NCI-H1105 (cell line): ENCODE measurements around the gene SH3PXD2A.

Source experiments
- DNase-seq: peaks from one replicate; lab custom pipeline; 2025; lab: John Stamatoyannopoulos, UW

Gene SH3PXD2A

DNA sequence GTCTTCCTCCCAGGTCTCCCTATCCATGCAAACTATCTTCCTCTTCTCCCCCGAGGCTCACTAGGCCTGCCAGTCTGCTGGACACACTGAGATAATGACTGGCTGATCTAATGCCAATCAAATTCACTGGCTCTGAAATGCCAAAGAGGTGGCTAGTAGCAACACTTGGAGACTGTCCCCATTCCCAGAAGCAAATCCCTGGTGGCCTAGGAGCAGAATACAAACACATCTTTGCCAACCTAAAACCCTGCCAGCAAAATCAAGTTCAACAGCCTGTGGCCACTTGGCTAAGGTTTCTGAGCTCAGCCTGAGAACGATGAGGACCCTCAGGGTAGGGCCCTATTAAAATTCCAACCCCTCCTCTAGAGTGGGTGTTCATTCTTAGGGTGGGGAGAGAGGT, 46.6 kb downstream of the SH3PXD2A start:
- DNase-seq = no peak

DNA sequence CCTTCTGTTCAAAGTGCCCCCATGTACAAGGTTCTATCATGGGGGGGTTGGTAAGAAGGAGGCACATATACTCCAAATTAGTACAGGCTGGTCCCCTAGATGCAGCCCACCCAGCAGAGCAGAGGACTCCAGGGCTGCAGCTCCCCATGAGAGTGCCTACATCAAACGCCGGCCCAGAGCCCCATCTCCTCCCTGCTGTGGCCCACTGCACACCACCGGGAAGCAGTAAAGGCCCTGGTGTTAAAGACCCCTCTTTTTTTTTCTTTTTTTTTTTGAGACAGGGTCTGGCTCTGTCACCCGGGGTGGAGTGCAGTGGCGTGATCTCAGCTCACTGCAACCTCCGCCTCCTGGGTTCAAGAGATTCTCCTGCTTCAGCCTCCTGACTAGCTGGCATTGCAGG, 47.4 kb downstream of the SH3PXD2A start:
- no peak for DNase-seq

DNA sequence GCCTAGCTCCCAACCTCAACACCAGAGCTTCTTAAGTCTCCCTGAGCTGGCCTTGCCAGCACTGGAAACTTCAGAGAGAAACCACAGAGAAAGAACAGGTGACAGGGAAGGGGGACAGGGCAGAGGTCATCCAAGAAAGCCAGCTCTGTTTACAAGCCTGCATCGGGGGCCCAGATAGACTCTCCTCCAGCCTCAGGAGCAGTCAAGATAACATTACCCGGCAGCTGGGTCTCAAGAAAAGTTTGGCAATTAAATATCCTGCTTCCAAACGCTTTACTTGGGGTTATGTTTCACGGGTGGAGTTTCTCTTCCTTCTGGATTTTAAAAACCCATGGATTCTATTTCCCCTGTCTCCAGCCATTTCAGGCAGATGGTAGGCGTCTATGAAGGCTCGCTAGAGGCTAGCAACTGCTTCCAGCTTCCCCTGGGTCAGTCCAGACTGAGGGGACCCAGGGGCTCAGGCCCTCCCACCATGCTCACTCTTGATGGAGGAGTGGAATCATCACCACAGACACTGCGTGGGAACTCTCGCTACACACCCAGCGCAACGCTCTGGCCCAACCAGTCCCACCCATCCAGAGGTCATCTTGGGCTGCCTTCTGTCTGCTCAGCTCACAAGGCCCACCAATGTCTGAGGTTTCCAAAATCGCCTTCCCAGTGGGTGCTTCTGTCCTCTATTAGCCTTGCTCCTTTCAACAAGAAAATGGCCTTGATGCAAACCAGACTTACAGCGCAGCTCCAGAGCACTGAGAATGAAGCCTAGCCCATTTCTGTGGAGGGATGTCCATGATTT, 48.8 kb downstream of the SH3PXD2A start:
- no peak for DNase-seq

DNA sequence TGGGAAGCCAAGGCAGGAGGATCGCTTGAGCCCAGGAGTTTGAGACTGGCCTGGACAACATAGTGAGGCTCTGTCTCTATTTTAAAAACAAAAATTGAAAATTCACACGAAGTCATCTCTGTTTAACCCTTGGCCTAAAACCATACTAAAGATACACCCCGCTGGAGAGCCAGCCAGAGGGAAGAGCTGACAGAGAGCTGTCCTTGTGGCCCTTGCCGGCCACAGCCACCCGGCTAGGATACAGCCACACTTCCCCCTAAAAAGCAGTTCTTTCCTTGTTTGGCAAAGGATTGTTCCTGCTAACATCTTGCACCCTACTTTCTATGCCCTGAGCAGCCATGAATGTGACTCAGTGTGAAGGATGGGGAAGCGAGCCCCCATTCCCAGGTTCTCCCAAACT, 49.6 kb downstream of the SH3PXD2A start:
- no peak for DNase-seq

DNA sequence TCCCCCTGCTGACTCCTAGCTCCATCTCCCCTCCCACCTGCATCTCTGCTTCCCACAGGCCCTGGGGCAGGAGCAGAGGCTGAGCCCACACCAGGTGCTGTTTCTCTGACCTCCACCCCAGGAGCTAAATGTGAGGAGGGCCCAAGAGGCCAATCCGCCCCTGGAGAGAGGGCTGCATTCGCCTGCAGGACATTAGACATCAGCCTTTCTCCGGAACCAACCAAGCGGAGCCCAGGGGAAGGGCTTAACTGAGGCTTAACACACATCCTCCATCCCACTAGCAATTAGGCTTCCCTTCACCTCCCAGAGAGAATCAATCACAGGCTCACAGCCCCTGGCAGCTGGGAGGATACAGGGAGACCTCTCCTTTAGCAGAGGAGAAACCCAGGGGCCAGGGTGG, 50.5 kb downstream of the SH3PXD2A start:
- DNase-seq = no peak

DNA sequence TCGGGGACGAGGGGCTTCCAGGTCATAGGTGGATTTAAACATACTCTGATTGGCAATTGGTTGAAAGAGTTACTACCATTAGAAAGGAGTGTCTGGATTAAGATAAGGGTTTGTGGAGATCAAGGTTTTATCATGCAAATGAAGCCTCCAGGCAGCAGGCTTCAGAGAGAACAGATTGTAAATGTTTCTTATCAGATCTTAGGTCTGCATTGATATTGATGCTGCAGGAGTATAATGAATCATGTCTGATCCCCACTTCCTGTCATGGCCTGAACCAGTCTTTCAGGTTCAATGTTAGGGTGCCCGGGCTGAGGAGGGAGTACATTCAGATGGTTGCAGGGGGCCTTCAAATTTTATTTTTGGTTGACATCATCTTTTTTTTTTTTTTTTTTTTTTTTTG, 51.4 kb downstream of the SH3PXD2A start:
- no peak for DNase-seq

DNA sequence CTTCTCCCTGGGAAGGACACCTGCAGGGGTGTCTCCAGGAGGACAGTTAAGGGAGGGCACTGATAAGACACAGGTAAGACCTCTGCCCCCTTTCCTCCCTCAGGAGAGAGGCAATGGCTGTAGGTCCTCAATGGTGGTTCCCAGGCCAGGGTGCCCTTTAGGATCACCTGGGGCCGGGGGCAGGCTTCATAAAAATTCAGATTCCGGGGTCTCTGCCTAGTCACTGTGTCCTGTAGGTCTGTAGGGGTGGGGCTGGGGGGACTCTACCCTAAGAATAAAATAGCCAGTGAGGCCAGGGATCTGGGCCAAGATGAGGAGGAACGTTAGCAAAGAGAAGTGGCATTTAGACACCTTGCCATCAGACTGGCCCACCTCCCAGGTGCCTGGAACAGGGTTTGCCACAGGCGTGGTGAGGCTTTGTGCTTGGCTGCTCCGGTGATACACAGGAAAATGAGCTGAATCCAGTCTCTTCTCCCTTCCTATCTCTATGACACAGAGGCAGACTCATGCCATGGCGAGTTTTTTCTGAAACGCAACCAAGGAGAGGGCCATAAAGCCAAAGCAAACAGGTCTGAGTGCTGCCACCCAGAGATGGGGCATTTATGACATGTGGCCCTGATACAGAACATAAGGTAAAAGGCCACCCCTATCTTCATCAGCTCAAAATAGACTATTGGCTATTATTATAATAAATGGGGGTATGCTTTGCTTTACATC, 52.6 kb downstream of the SH3PXD2A start:
- no peak for DNase-seq

DNA sequence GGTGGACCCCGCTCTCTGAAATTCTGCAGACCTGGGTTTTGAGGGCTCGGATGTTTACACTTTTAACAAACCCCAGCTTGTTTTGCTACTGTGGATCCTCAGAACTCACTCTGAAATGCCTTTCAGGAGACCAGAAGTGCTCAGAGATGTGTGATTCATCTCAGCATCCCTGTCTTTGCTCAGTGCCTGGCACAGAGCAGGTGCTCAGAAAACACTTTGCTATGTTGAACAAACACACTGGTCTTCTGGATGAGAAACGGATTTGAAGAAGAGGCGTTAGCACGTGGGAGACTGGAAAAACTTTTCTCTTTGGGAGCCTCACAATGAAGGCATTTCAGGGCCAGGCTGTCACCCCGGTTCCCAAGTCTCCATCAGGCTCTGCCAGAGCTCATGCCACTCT, 53.3 kb downstream of the SH3PXD2A start:
- no peak for DNase-seq

DNA sequence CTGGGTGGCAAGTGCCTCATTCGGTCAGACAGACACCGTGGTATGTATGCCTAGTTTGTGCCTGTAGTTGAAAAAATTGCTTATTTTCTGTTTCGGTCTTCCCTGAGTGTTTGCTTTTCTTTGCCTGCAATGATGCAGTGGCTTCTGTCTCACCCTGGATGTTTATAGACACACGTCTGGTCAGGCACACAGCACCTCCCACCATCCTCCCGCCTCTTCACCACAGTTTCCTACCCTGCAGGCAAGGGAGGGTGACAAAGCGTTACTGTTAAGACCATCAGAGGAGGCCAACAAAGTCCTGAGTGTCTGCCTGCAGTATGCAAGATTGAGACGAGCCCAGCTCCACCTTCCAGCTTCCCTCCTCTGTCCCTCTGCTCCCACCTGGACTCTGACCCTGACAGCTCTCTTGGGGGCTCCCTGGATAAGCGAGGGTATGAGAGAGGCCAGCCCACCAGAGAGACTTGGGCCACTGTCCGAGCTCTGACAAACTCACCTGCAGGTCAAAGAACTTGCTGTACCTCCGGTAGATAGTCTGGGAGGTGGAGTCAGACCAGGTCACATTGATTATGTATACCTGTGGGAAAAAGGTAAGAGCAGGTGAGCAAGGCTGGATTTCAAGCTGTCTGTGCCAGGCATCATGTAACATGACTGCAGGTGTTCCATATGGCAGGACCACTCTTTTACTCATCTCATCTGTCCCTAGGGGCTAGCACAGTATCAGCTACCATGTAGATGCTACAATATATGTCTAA, 54.4 kb downstream of the SH3PXD2A start:
- DNase-seq = no peak

DNA sequence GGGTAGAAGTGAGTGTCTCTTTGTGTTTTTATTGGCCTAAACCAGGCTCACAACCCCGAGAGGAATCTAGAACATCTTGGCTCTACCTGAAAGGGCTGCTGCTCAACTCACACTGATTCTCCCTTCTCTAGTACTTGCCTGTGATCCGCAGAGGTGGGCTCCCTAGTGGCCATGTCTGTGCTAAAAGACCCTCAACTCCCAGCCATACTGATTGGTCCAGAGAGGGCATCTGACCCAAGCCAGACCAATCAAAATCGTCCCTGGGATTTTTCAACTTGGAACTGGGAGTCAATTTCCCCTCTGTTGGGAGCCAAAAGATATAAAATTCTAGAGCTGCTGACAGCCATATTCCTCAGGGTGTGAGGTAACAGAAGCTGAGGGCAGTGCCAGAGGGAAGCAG, 55.3 kb downstream of the SH3PXD2A start:
- DNase-seq = no peak

DNA sequence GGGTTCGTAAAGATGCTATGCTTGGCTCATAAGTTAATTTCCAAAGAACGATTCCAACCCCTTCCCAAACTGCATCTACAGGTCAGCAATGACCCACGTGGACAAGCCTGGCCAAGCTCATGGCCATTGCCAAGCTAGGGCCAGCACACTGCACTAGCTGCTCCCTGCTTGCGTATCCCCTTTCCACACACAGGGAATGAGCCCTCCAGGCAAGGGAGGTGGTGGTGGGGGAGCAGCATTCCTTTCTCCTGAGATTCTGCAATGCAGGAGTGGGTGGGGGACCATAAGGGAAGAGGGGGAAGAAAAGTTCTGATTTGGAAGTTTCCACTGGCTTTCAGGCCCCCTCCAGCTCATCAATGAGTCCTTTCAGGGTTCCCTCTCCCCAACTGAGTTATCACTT, 56.0 kb downstream of the SH3PXD2A start:
- no peak for DNase-seq

DNA sequence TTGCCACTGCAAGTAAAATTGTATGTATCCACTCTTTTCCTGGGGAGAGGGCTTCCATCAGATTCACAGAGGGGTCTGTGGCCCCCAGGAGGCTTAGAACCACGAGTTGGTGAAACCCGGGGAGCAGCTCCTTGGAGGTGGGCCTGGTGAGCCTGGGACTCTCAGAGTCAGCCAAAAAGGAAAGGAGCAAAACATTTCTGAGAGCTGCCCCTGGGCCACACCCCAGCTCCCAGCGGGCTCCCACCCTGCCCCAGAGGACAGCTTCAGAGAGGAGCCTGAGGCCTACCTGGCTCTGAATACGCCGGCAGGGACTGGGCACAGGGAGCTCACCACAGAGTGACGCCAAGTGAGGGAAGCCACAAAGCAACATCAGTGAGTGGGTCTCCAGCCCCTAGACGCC, 56.9 kb downstream of the SH3PXD2A start:
- no peak for DNase-seq

DNA sequence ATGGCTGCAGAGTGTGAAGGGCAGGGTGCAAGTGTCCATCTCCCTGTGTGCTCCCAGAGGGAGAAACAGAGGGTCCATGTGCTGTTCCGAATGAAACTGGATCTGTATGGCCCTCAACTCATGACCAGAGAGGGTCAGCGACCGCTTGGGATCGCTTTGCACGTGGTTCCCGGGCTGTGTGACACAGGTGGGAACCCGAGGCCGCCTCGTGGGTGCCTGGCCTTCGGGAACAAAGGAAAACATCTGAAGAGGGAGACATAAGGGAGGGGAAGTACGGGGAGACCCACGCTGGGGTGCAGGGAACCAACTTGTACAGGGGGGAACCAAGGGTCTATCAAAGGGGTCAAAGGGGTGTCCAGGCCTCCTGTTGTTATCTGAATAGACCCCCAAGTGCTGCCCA, 57.5 kb downstream of the SH3PXD2A start:
- no peak for DNase-seq

DNA sequence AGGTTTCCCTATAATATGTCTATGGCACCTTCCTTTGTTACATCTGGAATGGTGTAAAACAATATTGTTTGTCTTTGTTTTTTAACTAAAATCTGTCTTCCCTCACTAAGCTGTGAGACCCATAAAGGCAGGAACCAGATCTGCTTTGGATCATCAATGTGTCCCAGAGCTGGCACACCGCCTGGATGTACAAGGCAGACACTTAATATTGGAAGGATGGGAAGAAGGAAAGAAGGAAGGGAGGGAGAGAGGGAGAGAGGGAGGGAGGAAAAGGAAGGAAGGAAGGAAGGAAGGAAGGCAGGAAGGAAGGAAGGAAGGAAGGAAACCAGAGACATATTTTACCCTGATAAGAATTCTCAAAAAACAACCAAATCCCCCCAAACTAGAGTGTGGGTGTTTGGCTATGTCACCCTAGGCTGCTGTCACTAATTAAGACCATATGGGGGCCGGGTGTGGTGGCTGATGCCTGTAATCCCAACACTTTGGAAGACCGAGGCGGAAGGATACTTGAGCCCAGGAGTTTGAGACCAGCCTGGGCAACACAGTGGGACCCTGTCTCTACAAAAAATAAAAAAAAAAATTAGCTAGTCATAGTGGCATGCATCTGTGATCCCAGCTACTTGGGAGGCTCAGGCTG, 59.6 kb downstream of the SH3PXD2A start:
- DNase-seq = no peak

DNA sequence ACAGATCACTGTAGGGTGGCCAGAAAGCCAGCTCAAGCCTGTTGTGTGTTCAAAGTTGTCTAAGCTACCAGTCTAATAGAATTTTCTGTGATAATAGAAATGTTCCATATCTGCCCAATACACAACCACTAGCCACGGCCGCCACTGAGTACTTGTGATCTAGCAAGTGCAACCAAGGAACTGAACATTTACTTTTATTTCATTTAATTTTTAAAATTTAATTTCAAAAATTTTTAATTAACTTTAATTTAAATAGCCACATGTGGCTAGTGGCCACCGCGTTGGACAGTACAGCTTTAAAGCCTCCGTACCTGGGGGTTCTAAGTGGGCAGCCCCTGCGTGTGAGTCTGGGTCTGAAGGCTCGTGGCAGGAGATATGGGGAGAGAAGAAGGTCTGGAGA, 60.4 kb downstream of the SH3PXD2A start:
- no peak for DNase-seq

DNA sequence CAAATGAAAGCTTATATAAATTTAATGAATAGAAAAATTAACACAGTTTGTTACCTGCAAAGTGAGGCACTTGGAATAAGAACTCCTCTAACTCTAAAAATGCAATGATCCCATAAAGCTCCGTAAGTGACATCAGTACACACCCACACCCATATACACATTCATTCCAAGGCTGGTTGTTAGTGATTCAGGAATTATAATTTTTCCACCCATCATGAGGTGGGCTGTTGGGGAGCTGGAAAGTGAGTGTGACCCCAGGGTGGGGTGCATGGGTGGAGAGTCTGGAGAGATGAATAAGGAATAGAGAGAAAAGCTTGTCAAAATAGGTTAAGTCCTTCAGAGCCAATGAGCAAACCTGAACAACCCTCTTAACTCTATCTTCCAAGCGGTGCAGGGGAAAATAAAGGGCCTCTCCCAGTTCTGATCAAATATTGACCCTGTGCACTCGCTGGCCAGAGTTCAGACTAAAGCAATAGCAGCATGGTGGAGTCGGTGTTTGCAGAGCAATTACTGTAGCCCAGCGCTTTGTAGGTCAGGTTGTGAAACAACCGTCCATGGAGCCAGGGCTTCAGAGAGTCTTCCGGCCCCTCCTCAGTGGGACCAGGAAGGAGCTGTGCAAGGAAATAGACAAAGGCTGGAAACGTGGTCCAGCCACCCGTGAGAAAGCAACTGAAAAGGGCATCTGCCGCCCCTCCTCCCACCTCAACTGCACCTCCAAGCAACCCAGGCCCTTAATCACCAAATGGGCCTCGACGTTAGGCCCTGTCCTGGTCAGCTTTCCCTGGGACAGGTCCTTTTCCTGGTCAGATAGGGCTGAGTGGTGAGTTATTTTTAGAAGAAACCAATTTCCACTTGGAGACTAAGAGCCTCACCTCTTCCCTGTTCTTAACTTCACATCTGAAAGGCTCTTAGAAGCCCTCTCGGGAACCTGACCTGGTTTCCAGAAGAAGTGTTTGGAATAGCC, 61.2 kb downstream of the SH3PXD2A start:
- DNase-seq = no peak

DNA sequence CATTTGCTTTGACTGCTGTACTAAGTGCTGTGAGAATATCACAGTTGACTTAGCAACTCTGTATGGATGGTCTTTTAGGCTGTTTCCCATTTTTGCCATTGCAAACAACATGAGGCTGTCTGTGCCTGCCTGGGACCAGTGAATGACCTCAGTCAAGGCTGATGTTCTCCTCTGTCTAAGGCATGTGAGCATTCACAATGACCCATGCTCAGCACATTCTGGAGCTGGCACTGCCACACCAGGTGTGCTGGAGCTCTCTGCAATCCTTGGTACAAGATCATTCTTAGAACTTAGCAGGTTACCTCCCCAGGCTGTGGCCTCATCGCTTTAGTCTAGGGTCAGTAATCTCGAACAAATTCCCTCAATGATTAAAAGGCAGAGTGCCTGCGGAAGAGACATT, 61.9 kb downstream of the SH3PXD2A start:
- no peak for DNase-seq

DNA sequence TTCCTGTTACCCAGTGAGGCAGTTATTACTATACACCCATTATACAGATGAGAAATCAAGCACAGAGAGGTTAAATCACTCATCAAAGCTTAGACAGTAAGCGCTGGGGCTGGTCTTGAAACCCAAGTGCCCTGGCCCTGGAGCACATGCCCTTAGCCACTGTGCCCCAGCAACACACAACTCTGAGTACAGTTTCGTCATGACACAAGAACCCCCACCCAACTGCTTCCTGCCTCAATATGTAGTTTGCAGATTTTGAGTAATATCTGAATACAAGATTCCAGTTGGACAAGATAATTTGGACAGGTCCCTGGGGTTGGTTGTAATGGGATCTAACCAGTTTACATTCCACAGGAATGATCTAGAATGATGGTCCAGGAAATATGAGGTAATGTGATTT, 62.8 kb downstream of the SH3PXD2A start:
- DNase-seq = no peak

DNA sequence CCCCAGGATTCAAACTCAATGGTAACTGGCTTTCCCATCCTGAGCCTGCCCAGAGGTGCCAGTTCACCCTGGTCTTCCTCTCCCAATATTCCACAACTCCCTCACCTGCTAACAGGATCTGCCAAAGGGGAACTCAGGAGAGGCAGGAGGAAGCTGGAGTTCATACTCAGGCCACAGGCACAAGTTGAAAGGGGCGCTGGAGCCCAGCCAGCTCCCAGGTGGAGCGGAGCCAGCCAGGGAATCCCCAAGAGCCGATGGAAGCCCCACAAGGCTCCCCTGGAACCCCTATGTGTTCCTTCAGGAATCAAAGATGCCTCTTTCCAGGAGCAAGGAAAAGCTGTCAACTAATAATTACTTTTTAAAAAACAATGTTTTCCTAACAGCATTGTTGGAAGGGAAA, 63.5 kb downstream of the SH3PXD2A start:
- no peak for DNase-seq

DNA sequence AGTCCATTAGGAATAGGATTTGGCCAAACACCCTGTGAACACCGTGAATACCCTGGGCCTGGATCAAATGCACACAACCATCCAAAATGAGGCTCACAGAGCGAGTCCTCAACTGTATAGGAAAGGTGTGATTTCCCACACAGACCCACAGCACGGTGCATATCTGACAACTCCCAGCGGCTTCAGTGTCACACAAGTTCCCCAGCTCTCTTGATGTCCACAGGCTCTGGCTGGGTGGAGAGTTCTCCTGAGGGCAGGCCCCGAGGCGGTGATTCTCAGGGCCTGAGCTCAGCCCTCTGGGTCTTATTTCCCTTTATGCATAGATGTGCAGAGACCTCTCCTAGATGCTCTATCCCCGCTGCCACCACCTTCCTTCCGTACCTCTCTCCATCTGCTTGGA, 64.1 kb downstream of the SH3PXD2A start:
- DNase-seq = no peak

DNA sequence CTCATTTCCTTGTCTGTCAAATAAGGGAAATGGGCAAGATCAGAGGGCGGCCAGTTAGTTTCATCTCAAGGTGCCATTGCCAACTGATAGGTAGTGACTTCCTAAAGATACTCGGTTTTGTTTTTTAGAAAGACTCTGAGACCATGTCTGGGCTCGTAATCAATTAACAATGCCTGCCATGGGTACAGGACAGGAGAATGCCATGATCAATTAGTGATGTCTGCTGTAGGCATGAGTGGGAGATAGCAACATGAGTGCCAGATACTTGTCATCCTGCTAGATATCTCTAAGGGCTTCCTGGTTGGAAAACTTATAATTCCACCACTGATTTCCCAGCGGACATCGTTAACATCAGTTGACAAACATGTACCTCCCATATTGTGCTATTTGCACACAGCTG, 64.8 kb downstream of the SH3PXD2A start:
- DNase-seq = no peak
